22Rv1 (cell line): Measurements from ENCODE around the gene WNK4.

Source experiments
- CTCF ChIP-seq: fragments of 450-650 bp; IDR thresholded peaks from 2 replicates; pipeline ENCODE4 v1.5.1; 2017; ENCODE audit warnings: mild to moderate bottlenecking
- ZFX ChIP-seq: fragments of 450-650 bp; IDR thresholded peaks from 2 replicates; pipeline ENCODE4 v1.6.1; 2017; ENCODE audit warnings: antibody characterized with exemption, borderline replicate concordance

GRCh38 chr17:42796066-42796758, 15.8 kb downstream of the WNK4 start:
- TF ChIP-seq CTCF (no peak), ZFX (no peak)
